Heart right ventricle (tissue), 16 donors: ENCODE data around the gene ADAMTSL2. TPM values are rescaled to one million over a fixed set of nuclear protein-coding genes. Genes with fewer than 3 reads are reported as not detected.

ENCODE experiments used
- ATAC-seq, 8 donors: fragments of 200-7000 bp; cut with Tn5 transposase; one replicate each; pipeline ENCODE4 v1.9.1; 2020; ENCODE audit warnings: mild to moderate bottlenecking in 8 of 8, moderate library complexity in 8 of 8, moderate number of reproducible peaks in 1 of 8
- DNase-seq, 2 donors: peaks; one replicate each; pipeline ENCODE4 v3.0.0-alpha.2; 2020
- H3K27ac ChIP-seq, 10 donors: fragments of 200-600 bp; sonication (generic) in 2 of 10; one replicate each; pipeline versions ENCODE4 v1.5.0 to v1.8.0; 2020 to 2022; ENCODE audit warnings: mild to moderate bottlenecking in 3 of 10
- H3K27me3 ChIP-seq, 7 donors: fragments of 200-600 bp; one replicate each; pipeline ENCODE4 v1.8.0; 2021 to 2022; ENCODE audit warnings: mild to moderate bottlenecking in 2 of 7
- H3K36me3 ChIP-seq, 9 donors: fragments of 200-600 bp; sonication (generic) in 1 of 9; one replicate each; pipeline versions ENCODE4 v1.5.0 to v1.8.0; 2020 to 2022; ENCODE audit warnings: mild to moderate bottlenecking in 2 of 9
- H3K4me1 ChIP-seq, 9 donors: fragments of 200-600 bp; sonication (generic) in 1 of 9; one replicate each; pipeline versions ENCODE4 v1.5.0 to v1.8.0; 2020 to 2022; ENCODE audit warnings: mild to moderate bottlenecking in 4 of 9
- H3K4me3 ChIP-seq, 10 donors: fragments of 200-600 bp; sonication (generic) in 2 of 10; one replicate each; pipeline versions ENCODE4 v1.5.0 to v1.8.0; 2020 to 2022; ENCODE audit warnings: mild to moderate bottlenecking in 7 of 10, moderate library complexity in 2 of 10
- H3K9me3 ChIP-seq, 11 donors: fragments of 200-600 bp in 10 of 11; sonication (generic) in 2 of 11; one replicate each; pipeline versions ENCODE4 v1.5.0 to v1.8.0; 2013 to 2022; ENCODE audit warnings: mild to moderate bottlenecking in 2 of 11, control low read depth in 1 of 11, moderate library complexity in 1 of 11
- WGBS, 2 donors: extraction: QIAGEN DNeasy Blood & Tissue Kit; methylation state at CpG; one replicate each; pipeline ENCODE4 v1.1.7; 2013; ENCODE audit warnings: inconsistent platforms in 1 of 2; 5-methylcytosine and 5-hydroxymethylcytosine counted together
- intact Hi-C, 10 donors: fragments of 100-400 bp; cut with DNase I; formaldehyde crosslinking; loops; one replicate each; pipeline versions ENCODE4 v1.11.1 to v1.14.2; 2022
- polyA plus RNA-seq, 2 donors: library from polyadenylated mRNA; stranded (reverse); fragments of 200-250 nt; gene quantifications; one replicate each; pipeline ENCODE4 v1.2.3, GENCODE V29; 2013
- total RNA-seq, 10 donors: library from RNA; stranded (reverse); fragmentation: NEBNext Ultra II Directional in 3 of 10; extraction: Animal tissue kit (Norgen Biotek cat#: 25700) in 3 of 10; gene quantifications; one replicate each; pipeline versions ENCODE4 v1.2.1 to v1.2.4, GENCODE V29; 2021 to 2023
- TF ChIP-seq, protein P1 (sequence below), 9 donors: fragments of 200-600 bp; sonication (generic) in 2 of 9; IDR thresholded peaks; one replicate each; pipeline versions ENCODE4 v1.5.0 to v1.8.0; 2021 to 2022; ENCODE audit warnings: antibody characterized with exemption in 9 of 9, mild to moderate bottlenecking in 5 of 9, moderate library complexity in 1 of 9
- donor health status: Arrhythmogenic right ventricular cardiomyopathy.
- donor health status: ischemic (EF 13 %, LVEDD 7.1; RV severe dilation, severe dysfunction).
- donor health status: healthy with polysubstance abuse.
- donor health status: DM: no; HTN: yes; CAD: no.
- donor health status: DM: no; HTN: no; CAD: no.
- donor health status: ischemic (EF 25% LVEDD 6.9; RV normal size, moderate dysfunction).
- donor health status: ischemic (EF 25% LVEDD 5.7; RV mildly dilated, moderate dysfunction).
- donor health status: healthy.
- donor health status: DM: yes; HTN: yes; CAD: no.
- donor health status: Ischemic cardiomyopathy.
- donor health status: ischemic (EF 35%, LVEDD 5.7; RV mildly dilated, moderate dysfunction).
- donor health status: nonischemic (EF 11% LVEDD 7.7; RV severe dilation, severe dysfunction).
- donor health status: DM: yes; HTN: yes; CAD: no.
- donor health status: PGD.
- donor health status: ischemic (EF 29% LVEDD 5.4; RV normal size, mild dysfunction).
- donor health status: nonischemic (EF 23%, LVEDD 6.1; RV moderate dilation, normal function).

ADAMTSL2 gene
- total and polyA plus RNA-seq, 12 donors, result 2.0 to 9.1 (median 4.5) TPM

GRCh38 chr9:133605446-133605845, 70.9 kb downstream of the ADAMTSL2 start:
- intact Hi-C loops, result no loop called here
- DNase-seq (no peak), ATAC-seq (no peak)
- 87 to 90% methylated on average over 17 of the region's 17 CpGs for WGBS, 2 donors
- H3K27me3 ChIP-seq, result peaks cover 6 to 90% (median 79%) of the 10 kb centered on the region in 7 donors
- H3K27ac ChIP-seq, result no peak overlapping the region
- no peak overlapping the region for H3K4me3 ChIP-seq
- H3K4me1 ChIP-seq, result no peaks in the 10 kb centered on the region
- no peaks in the 10 kb centered on the region for H3K36me3 ChIP-seq
- H3K9me3 ChIP-seq, result no peaks in the 10 kb centered on the region
- TF ChIP-seq, protein P1, sequence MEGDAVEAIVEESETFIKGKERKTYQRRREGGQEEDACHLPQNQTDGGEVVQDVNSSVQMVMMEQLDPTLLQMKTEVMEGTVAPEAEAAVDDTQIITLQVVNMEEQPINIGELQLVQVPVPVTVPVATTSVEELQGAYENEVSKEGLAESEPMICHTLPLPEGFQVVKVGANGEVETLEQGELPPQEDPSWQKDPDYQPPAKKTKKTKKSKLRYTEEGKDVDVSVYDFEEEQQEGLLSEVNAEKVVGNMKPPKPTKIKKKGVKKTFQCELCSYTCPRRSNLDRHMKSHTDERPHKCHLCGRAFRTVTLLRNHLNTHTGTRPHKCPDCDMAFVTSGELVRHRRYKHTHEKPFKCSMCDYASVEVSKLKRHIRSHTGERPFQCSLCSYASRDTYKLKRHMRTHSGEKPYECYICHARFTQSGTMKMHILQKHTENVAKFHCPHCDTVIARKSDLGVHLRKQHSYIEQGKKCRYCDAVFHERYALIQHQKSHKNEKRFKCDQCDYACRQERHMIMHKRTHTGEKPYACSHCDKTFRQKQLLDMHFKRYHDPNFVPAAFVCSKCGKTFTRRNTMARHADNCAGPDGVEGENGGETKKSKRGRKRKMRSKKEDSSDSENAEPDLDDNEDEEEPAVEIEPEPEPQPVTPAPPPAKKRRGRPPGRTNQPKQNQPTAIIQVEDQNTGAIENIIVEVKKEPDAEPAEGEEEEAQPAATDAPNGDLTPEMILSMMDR (IDR thresholded peaks at IDR 0.05), result no peak

GRCh38 chr9:133605856-133606707, 71.6 kb downstream of the ADAMTSL2 start:
- no peak for DNase-seq
- Histone ChIP-seq H3K27ac (no peak overlapping the region), H3K4me3 (no peak overlapping the region), H3K4me1 (no peaks in the 10 kb centered on the region), H3K9me3 (no peaks in the 10 kb centered on the region), H3K36me3 (no peaks in the 10 kb centered on the region), H3K27me3 (peaks cover 6 to 93% (median 85%) of the 10 kb centered on the region in 7 donors)
- intact Hi-C loops, result no loop called here
- WGBS, 2 donors, result 71 to 75% methylated on average over 15 to 16 of the region's 16 CpGs
- TF ChIP-seq, protein P1 (IDR thresholded peaks at IDR 0.05), result no peak
- ATAC-seq, result no peak

- DNase-seq (no peak), ATAC-seq (no peak)
- WGBS, 2 donors, result 61 to 69% methylated on average over 8 of the region's 8 CpGs
- peaks cover 6 to 93% (median 84%) of the 10 kb centered on the region in 7 donors for H3K27me3 ChIP-seq
- no peaks in the 10 kb centered on the region for H3K4me1 ChIP-seq
- H3K27ac ChIP-seq, result no peak overlapping the region
- TF ChIP-seq, protein P1 (IDR thresholded peaks at IDR 0.05), result no peak
- H3K4me3 ChIP-seq, result no peak overlapping the region
- no peaks in the 10 kb centered on the region for H3K9me3 ChIP-seq
- intact Hi-C loops, result no loop called here
- no peaks in the 10 kb centered on the region for H3K36me3 ChIP-seq
Observed at GRCh38 chr9:133606708-133607025, 72.2 kb downstream of the ADAMTSL2 start.

DNA sequence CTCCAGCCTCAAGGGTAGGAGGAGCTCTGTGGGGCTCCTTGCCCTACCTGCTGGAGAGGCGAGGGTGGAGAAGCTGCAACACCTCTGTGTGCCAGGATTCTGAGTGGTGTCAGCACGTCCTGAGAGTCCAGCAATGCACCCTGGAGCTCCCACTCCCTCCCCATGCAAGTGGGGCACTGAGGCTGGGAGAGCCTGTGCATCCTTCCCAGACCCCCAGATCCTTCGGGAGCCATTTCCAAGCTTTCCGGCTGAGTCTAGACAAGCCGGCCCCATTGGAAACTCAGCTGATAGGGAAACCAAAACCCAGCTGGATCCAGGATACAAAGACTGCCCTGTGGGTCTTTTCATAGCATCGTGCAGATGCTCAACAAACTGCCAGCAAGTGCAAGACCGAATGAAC, 72.9 kb downstream of the ADAMTSL2 start:
- TF ChIP-seq, protein P1 (IDR thresholded peaks at IDR 0.05), result no peak
- no peaks in the 10 kb centered on the region for H3K36me3 ChIP-seq
- H3K27me3 ChIP-seq, result peaks cover 6 to 93% (median 84%) of the 10 kb centered on the region in 7 donors
- H3K9me3 ChIP-seq, result no peaks in the 10 kb centered on the region
- ATAC-seq (no peak), DNase-seq (no peak)
- H3K4me1 ChIP-seq, result no peaks in the 10 kb centered on the region
- 38 to 46% methylated on average over 7 of the region's 7 CpGs for WGBS, 2 donors
- no peak overlapping the region for H3K27ac ChIP-seq
- H3K4me3 ChIP-seq, result no peak overlapping the region
- intact Hi-C loops, result no loop called here
